SU-DHL-6 (cell line): ENCODE data around the gene DGKG.

ENCODE experiments used
- H2AFZ ChIP-seq: fragments of 200-600 bp; sonication (generic); 2 replicates; pipeline ENCODE4 v1.6.1; 2014; ENCODE audit warnings: low read depth, mild to moderate bottlenecking, moderate library complexity, mixed read lengths, antibody characterized with exemption, low read length; ENCODE audit not compliant: severe bottlenecking
- H3F3A ChIP-seq: fragments of 200-600 bp; shearing (Covaris generic); 2 replicates; pipeline ENCODE4 v1.6.0; 2016; ENCODE audit warnings: antibody characterized with exemption, mild to moderate bottlenecking; ENCODE audit not compliant: insufficient read depth
- H3K27ac ChIP-seq: fragments of 200-600 bp; sonication (generic); 2 replicates; pipeline ENCODE4 v1.5.1; 2016; ENCODE audit warnings: low read depth, mild to moderate bottlenecking, low read length, moderate library complexity, mixed read lengths
- H3K27me3 ChIP-seq: fragments of 200-600 bp; sonication (generic), shearing (Covaris generic); 2 replicates; pipeline ENCODE4 v1.6.0; 2014; ENCODE audit warnings: mild to moderate bottlenecking, low read length
- H3K36me3 ChIP-seq: fragments of 200-600 bp; sonication (generic); 2 replicates; pipeline ENCODE4 v1.6.1; 2014; ENCODE audit warnings: mild to moderate bottlenecking, low read length, mixed read lengths
- H3K4me2 ChIP-seq: fragments of 300-600, 200-600 bp; shearing (Covaris generic), sonication (generic); 2 replicates; pipeline ENCODE4 v1.6.0; 2014; ENCODE audit warnings: low read length, low read depth, mild to moderate bottlenecking; ENCODE audit not compliant: poor library complexity, severe bottlenecking
- H3K4me3 ChIP-seq: fragments of 200-600 bp; sonication (generic); 2 replicates; pipeline ENCODE4 v1.5.1; 2014; ENCODE audit warnings: antibody characterized with exemption, low read length, mild to moderate bottlenecking, mixed read lengths; ENCODE audit not compliant: insufficient read depth, poor library complexity, severe bottlenecking
- H3K79me2 ChIP-seq: fragments of 200-600 bp; sonication (generic); 2 replicates; pipeline ENCODE4 v1.6.1; 2014; ENCODE audit warnings: mild to moderate bottlenecking, low read length, moderate library complexity; ENCODE audit not compliant: insufficient read depth
- H3K9ac ChIP-seq: fragments of 200-600 bp; sonication (generic); 2 replicates; pipeline ENCODE4 v1.7.0; 2014; ENCODE audit warnings: mild to moderate bottlenecking, low read length
- H3K9me2 ChIP-seq: fragments of 200-600 bp; sonication (generic); replicated peaks from 2 replicates; pipeline ENCODE4 v1.6.1; 2014; ENCODE audit warnings: low read length; ENCODE audit not compliant: insufficient read depth
- H3K9me3 ChIP-seq: fragments of 200-600 bp; sonication (generic); 2 replicates; pipeline ENCODE4 v1.6.1; 2014; ENCODE audit warnings: low read length, mixed read lengths; ENCODE audit not compliant: insufficient read depth
- H4K20me1 ChIP-seq: fragments of 200-600 bp; sonication (generic); 2 replicates; pipeline ENCODE4 v1.6.1; 2014; ENCODE audit warnings: low read depth, mild to moderate bottlenecking, antibody characterized with exemption, low read length, moderate library complexity, mixed read lengths
- EZH2phosphoT487 ChIP-seq: fragments of 200-600 bp; sonication (generic), shearing (Covaris generic); conservative IDR thresholded peaks from 2 replicates; pipeline ENCODE4 v1.6.1; 2018; ENCODE audit warnings: mild to moderate bottlenecking, antibody characterized with exemption, low read length, moderate library complexity, mixed read lengths
- TF ChIP-seq, protein P1 (sequence below): fragments of 200-600 bp; sonication (generic); IDR thresholded peaks from one replicate; pipeline ENCODE4 v1.5.1; 2017; ENCODE audit warnings: antibody characterized with exemption, mild to moderate bottlenecking, low read length, moderate library complexity; ENCODE audit not compliant: insufficient read depth, poor library complexity, severe bottlenecking

DGKG gene

DNA sequence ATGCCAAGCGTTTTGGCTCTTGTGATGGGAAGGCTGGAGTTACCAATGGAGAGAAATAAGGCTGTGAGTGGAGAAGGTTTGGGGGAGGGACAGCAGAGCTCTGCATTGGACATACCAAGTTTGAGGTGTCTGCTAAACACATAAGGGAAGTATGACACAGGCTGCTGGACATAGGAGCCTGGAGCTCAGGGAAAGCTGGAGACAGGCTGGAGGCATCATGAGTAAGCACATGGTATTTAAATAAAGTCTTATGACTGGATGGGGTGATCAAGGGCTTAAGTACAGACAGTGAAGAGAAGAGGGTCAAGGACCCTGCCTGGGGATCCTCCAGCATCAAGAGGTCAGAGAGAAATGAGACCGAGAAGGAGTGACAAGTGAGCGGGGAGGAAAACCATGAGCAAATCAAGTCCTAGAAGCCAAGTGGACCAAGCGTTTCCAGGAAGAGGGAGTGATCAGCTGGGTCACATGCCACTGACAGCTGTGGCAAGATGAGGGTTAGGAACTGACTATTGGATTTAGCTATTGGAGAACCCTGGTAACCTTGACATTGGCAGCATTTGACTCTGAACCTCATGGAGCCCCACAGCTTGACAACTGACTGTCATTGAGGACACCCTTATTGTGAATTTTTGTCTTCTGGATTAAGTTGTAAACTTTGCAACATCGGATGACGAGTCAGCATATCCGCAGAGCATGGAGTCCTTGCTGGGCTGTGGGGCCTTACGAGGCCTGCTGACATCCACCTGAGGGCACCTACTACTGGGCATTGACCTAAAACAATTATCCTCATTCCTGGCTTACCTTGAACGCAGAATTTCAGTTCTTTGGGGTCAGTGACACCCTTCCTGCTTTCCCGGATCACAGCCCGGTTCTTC is 174.4 kb downstream of the DGKG start:
- H3K9me3 ChIP-seq = no peaks in the 10 kb centered on the region
- H3K9me2 ChIP-seq = no peaks in the 10 kb centered on the region
- no peaks in the 10 kb centered on the region for H3K79me2 ChIP-seq
- no peaks in the 10 kb centered on the region for H3F3A ChIP-seq
- H3K4me2 ChIP-seq = no peak overlapping the region
- no peak overlapping the region for H3K9ac ChIP-seq
- no peak overlapping the region for H3K4me3 ChIP-seq
- no peak overlapping the region for H2AFZ ChIP-seq
- no peaks in the 10 kb centered on the region for H3K27me3 ChIP-seq
- no peak overlapping the region for H3K27ac ChIP-seq
- TF ChIP-seq, protein P1, sequence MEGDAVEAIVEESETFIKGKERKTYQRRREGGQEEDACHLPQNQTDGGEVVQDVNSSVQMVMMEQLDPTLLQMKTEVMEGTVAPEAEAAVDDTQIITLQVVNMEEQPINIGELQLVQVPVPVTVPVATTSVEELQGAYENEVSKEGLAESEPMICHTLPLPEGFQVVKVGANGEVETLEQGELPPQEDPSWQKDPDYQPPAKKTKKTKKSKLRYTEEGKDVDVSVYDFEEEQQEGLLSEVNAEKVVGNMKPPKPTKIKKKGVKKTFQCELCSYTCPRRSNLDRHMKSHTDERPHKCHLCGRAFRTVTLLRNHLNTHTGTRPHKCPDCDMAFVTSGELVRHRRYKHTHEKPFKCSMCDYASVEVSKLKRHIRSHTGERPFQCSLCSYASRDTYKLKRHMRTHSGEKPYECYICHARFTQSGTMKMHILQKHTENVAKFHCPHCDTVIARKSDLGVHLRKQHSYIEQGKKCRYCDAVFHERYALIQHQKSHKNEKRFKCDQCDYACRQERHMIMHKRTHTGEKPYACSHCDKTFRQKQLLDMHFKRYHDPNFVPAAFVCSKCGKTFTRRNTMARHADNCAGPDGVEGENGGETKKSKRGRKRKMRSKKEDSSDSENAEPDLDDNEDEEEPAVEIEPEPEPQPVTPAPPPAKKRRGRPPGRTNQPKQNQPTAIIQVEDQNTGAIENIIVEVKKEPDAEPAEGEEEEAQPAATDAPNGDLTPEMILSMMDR = no peak
- TF ChIP-seq EZH2phosphoT487 = no peak
- H3K36me3 ChIP-seq = no peaks in the 10 kb centered on the region
- H4K20me1 ChIP-seq = no peaks in the 10 kb centered on the region

DNA sequence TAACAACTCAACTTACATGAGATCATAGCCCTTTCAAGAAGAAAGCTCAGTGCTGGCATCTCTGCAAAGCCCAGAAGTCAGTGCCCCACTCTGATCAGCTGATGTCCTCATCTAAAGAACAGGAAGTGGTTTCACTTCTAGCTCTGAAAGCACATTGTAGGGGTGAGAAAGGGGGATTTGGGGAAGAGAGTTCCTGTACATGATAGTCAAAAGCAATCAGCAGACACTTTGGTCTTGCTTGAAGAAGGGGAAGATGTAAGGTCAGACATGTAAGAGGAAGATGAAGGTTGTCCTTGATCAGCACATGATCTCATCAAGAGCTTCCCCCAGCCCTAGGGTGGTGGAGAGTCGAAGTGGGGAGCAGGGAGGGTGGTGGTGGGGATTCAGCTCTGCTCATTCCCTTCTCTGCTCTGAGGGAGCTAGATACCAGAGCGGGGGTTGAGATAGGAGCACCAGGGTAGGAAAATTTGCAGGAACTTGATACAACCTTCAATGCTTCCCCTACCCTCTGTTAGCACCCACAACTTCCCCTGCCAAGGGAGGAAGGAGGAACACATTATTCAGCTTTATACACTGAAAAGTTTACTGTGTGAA is 176.7 kb downstream of the DGKG start:
- H3K27me3 ChIP-seq = no peaks in the 10 kb centered on the region
- H3K9me3 ChIP-seq = no peaks in the 10 kb centered on the region
- no peak overlapping the region for H3K4me2 ChIP-seq
- no peaks in the 10 kb centered on the region for H3F3A ChIP-seq
- no peaks in the 10 kb centered on the region for H3K36me3 ChIP-seq
- H3K79me2 ChIP-seq = no peaks in the 10 kb centered on the region
- H3K9ac ChIP-seq = no peak overlapping the region
- no peak overlapping the region for H3K27ac ChIP-seq
- no peaks in the 10 kb centered on the region for H4K20me1 ChIP-seq
- no peaks in the 10 kb centered on the region for H3K9me2 ChIP-seq
- no peak overlapping the region for H2AFZ ChIP-seq
- no peak overlapping the region for H3K4me3 ChIP-seq
- no peak for TF ChIP-seq EZH2phosphoT487

DNA sequence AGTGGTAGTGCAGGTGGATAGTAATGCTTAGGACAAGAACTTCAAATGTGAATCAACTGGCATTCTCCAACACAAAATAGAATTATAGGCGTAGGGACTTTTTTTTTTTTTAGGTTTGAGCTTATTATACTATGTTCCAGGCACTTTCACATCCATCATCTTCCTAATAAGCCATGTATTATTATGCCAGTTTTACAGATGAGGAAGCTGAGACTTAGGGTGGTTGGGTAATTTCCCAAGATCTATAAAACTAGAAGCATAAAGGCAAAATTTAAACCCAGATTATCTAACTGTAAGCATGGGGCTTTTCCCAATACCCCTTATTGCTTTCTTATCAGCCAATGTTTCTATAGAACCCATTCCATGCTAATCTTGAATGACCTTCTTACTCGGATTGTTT is 178.0 kb downstream of the DGKG start:
- Histone ChIP-seq H3K36me3 (no peaks in the 10 kb centered on the region), H2AFZ (no peak overlapping the region), H3K4me3 (no peak overlapping the region), H3K27me3 (no peaks in the 10 kb centered on the region), H3K9ac (no peak overlapping the region), H3K79me2 (no peaks in the 10 kb centered on the region), H4K20me1 (no peaks in the 10 kb centered on the region), H3K9me3 (no peaks in the 10 kb centered on the region), H3F3A (no peaks in the 10 kb centered on the region), H3K27ac (no peak overlapping the region), H3K4me2 (no peak overlapping the region), H3K9me2 (no peaks in the 10 kb centered on the region)
- TF ChIP-seq, protein P1 = no peak
- TF ChIP-seq EZH2phosphoT487 = no peak

DNA sequence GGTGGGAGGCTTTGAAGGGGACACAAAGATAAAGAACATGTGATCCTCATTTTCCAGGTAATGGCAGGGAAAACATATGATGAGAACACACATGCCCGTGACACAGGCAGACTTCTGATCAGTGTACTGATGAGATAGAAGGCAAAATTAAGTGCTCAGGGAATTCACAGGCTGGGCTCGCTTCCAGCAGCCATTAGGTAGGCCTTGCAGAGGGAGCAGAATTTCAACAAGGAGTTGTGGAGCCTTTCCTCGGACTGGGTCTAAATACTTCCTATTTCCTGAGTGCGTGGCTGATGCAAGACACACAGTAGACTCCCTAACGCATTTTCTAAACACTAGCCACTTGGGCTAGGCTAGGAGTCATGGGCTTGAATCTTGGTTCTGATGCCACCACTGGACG is 179.2 kb downstream of the DGKG start:
- Histone ChIP-seq H3K27ac (no peak overlapping the region), H3K9ac (no peak overlapping the region), H3K36me3 (no peaks in the 10 kb centered on the region), H4K20me1 (no peaks in the 10 kb centered on the region), H3K4me3 (no peak overlapping the region), H2AFZ (no peak overlapping the region), H3K27me3 (no peaks in the 10 kb centered on the region), H3K9me3 (no peaks in the 10 kb centered on the region), H3K9me2 (no peaks in the 10 kb centered on the region), H3K79me2 (no peaks in the 10 kb centered on the region), H3K4me2 (no peak overlapping the region), H3F3A (no peaks in the 10 kb centered on the region)
- TF ChIP-seq EZH2phosphoT487 = no peak
- TF ChIP-seq, protein P1 = no peak
